SIG-M5 treated with dmso at 0.1 percent for 504 hours (cell line): ENCODE results near the gene PPFIBP2.
"Not testable (repeated sequence)": the region's sequence is repeated elsewhere in the genome, so short reads cannot be mapped to it uniquely, and the experiment has no call there.

ENCODE experiments used
- DNase-seq: peaks from one replicate; lab custom pipeline; 2025; ENCODE audit not compliant: unreplicated experiment; lab: John Stamatoyannopoulos, UW

The PPFIBP2 gene

DNA sequence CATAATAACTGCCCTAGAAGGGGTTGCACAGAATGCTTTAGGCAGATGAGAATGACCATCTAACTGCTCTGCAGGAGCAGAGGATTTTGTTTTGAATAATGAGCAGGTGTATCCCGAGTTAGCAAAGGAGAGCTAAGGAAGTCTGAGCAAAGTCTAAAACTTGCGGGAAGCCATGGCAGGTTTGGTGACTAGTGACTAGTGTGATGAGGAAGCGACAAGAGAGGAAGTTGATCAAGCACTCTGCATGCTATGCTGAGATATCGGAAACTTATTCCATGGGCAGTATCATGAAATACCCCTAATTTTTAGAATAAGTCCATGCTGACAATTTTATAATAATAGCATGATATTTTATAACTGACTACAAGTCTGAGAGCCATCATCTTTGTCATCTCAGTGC lies 15.6 kb upstream of the PPFIBP2 start:
- no peak for DNase-seq

DNA sequence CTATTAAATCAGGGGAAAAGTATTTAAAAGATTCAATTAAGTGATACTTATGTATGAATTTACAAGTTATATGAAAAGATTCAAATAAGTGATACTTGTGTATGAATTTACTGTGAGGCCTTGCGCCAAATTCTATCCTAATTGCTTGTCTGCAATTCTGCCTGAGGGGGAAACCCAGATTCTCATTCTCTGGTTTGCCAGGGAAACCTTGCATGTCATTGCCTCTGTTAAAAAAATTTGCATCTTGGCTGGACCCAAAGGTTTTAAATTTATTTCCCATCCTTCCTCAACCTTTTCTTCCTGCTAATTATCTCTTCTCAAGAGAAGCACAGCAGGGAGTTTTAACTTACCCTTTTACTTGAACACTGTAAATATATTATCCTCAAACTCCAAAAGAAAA lies 14.7 kb upstream of the PPFIBP2 start:
- DNase-seq, result no peak

DNA sequence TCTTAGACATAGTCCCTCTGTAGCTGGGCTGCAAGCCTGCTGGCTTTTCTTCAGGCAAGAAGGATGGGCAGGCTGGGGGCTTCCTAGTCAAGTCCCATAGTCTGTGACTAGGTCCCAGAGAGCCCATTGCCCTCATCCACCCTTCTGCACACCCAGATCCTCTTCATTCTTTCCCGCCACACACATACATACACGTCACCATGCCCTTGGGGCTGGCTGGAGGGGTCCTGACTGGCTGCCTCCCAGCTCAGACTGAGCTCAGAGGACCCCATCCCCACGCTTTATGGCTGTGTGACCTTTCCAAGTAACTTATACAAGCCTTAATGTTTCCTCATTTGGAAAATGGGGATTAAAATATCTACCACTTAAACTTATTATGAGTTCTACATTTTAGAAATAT lies 13.5 kb upstream of the PPFIBP2 start:
- no peak for DNase-seq

DNA sequence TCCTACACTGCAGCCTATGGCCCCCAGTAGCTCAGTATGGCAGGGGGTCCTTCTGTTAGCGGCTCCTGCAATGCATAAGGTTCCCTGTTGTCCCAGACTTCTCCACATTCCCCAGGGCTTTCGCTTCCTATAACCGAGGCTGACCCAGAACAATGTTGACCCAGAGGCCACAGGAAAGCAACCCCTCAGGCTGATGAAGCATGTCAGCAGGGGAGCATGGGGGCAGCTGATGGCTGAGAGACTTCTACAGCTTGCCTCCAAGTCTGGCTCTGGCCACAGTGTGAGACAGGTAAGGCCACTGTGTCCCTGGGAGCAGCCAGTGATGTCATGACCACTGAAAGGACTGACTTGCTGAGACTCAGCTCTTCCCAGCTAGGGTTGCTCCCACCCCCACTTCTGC lies 12.5 kb upstream of the PPFIBP2 start:
- no peak for DNase-seq

DNA sequence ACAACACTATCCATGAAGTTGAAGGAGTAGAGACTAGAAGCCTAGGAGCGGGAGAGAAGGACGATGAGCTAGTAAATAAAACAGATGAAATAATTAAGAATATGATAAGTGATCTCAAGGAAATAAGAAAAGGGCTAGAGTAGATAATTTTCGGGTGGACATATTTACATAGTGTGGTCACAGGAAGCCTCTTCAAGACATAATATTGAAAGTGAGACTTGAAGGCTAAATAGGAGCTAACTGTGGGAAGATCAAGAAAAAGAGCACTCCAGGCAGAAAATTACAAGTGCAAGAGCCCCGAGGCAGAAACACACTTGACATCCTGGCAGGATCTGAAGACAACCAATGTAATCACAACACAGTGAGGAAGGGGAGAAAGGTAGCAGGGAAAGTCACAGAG lies 11.9 kb upstream of the PPFIBP2 start:
- DNase-seq, result no peak

- no peak for DNase-seq
Measured at GRCh38 chr11:7506243-7506642, 7.6 kb upstream of the PPFIBP2 start.

- no peak for DNase-seq
Measured at GRCh38 chr11:7508087-7508486, 5.7 kb upstream of the PPFIBP2 start.

DNA sequence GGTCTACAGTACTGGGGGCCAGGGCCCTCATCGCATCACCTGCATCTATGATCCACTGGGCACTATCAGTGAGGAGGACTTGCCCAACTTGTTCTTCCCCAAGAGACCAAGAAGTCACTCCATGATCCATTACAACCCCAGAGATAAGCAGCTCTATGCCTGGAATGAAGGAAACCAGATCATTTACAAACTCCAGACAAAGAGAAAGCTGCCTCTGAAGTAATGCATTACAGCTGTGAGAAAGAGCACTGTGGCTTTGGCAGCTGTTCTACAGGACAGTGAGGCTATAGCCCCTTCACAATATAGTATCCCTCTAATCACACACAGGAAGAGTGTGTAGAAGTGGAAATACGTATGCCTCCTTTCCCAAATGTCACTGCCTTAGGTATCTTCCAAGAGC lies 3.8 kb upstream of the PPFIBP2 start:
- DNase-seq, result no peak

GRCh38 chr11:7511401-7511800 lies 2.4 kb upstream of the PPFIBP2 start:
- DNase-seq, result no peak

- peak; percentile 87 for DNase-seq
Measured at GRCh38 chr11:7512525-7513233, 1.1 kb upstream of the PPFIBP2 start.

DNA sequence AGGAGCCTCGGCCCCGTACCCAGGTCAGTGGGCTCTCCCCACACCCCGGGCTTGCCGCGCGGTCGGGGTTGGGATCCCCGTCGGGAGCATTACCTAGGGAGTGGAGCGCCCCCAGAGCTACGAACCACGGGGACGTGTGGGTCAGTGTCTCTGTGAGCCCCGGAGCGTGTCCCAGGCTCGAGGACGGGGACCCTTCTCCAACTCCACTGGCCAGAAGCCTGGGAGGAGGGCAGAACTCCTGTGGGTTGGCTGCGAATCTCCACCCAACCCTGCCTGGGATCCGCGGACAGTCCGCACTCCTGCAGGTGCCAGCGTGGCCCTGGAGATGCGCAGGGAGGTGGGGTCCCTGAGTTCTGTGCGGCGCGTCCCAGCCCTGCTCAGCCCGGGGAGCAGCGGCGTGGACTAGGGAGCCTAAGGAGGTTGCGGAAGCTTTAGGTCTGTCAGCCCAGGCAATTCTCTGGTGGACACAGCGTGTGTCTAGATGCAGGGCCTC lies 346 bp downstream of the PPFIBP2 start:
- DNase-seq, result peak; percentile 35

GRCh38 chr11:7515447-7515886 lies 1.7 kb downstream of the PPFIBP2 start:
- no peak for DNase-seq

DNA sequence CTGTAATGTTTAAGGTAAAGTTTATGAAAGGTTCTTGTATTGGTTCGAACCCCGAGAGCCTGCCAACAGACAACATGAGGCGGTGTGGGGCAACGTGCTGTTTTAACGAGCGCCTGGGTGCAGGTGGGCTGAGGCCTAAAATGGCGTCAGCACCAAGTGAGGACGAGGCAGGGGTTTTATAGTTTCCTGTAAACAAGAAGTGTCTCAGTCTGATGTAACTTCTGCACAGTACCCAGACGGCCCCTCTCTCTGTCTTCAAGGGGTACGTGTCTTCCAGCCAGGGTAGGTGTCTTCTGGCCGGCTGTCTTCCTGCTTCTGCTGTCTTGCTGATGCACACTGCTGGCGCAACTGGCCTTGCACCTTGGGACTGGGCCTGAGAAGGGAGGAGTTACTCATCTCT lies 2.7 kb downstream of the PPFIBP2 start:
- peak; percentile 76 for DNase-seq

DNA sequence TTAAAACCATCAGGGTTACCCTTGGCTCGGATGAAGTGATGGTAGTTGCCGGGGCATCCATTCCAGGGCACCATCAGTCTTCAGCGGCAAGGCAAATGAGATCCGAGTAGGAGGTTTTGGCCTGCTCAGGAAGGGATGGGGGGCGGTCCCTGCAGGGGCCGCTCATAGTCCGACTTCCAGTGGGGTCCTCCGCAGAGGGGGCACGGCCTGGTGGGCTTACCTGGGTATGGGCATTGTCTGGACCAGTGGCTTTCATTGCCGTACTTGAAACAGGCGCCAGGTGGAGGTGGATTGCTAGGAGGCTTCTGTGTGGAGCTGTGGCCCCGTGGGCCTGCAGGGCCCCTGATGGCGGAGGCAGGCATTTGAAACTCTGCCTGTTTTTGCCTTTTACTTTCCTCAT lies 3.9 kb downstream of the PPFIBP2 start:
- DNase-seq, result not testable (repeated sequence)

DNA sequence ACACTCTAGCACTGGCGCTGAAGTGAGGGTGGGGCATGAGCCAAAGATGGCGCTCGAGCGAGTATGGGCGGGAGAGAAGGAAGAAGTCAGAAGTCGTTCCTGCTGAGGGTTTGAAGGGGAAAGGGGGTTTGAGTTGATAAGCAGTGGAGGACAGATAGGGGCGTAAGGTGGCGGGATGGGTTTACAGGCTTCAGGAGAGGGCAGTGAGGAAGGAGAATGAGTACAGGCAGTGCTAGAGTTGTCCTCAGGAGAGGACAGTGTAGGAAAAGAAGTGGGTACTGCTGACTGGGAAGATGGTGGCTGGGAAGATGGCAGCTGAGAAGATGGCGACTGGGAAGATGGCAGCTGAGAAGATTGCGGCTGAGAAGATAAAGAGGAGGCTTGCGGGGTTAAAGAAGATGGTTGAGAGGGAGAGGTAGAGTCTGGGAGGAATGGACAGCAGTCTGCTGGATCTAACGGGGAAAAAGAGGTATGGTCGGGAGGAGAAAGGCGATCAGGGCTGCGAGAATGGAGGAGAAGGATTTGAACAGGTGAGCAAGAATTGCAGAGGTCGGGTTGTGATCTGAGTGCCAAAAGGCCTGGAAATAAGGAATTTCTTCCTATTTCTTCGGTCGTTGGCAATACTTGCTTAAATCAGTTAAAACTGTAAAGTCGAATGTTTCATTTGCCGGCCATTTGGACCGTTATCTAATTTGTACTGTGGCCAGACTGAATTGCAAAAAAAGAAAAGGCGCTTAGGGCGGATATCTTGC lies 5.2 kb downstream of the PPFIBP2 start:
- DNase-seq, result no peak

DNA sequence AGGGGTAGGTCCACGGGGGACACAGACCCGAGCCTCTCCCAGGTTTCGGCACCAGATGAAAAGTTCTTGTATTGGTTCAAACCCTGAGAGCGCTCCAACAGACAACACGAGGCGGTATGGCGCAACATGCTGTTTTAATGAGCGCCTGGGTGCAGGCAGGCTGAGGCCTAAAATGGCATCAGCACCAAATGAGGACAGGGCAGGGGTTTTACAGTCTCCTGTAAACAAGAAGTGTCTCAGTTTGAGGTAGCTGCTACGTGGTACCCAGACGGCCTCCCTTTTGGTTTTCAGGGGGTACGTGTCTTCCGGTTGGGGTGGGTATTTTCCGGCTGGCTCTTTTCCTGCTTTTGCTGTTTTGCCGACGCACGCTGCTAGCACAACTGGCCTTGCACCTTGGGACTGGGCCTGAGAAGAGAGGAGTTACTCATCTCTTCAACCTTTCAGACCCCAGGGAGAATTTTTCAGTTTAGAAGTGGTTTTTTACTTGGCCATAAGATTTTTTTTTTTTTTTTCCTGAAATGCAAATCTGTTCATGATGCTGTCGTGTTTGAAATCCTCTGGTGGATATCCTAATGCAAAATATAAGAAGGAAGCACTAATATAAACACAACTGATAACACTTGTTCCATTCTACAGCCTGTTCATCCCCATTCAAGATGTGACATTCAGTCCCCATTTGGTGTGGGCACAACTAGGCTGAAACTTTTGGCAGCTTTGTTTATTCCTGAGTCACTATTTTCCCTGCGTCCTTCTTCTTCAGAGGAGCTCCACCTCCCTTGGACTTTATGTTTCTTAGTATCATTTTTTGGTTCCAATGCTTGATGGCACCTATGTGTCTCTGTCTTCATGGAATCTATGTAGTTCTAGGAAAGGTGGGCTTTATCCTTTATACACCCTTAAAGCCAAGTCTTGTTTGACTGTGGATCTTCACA lies 6.5 kb downstream of the PPFIBP2 start:
- peak; percentile 37 for DNase-seq

DNA sequence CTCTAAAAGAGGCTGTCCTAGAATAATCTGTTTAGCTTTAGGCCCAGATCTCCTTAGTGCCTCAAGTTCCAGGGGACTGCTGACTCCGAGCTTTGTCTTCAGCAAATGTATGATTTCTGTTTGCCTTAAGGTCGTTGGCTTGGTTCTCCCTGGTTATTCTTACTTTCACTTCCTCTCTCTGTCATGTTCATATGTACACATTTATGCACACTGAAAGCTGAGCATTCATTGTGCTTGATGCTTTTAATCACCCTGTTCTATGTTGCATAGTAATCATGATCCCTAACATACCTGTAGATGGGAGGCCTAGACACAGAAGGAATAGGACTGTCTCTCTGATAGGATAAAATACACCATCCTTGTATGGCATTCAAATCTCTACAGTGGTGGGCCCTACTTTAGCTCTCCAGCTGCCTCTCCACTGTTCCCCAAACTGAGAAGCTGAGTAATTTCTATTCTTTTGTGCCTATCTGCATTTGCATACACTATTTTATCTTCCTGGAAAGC lies 7.2 kb downstream of the PPFIBP2 start:
- peak; percentile 75 for DNase-seq

DNA sequence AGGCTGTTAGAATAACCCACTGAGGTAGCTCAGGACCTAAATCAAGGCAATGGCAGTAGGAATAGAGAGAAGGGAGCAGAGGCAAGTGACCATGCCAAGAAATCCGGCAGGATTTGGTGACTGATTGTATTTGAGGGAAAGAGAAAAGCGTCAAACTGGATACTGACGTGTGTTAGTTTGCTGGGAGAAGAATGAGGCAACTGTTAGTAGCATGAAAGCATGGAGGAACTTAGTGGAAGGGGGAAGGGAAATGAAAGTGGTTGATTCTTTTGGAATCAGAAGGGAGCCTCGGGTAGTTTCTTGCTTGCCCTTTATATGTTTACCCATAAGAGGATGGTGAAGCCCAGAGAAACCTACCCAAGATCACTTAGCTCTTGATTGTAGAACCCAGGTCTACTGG lies 8.3 kb downstream of the PPFIBP2 start:
- DNase-seq, result peak; percentile 47

- no peak for DNase-seq
Measured at GRCh38 chr11:7522546-7522945, 8.7 kb downstream of the PPFIBP2 start.

DNA sequence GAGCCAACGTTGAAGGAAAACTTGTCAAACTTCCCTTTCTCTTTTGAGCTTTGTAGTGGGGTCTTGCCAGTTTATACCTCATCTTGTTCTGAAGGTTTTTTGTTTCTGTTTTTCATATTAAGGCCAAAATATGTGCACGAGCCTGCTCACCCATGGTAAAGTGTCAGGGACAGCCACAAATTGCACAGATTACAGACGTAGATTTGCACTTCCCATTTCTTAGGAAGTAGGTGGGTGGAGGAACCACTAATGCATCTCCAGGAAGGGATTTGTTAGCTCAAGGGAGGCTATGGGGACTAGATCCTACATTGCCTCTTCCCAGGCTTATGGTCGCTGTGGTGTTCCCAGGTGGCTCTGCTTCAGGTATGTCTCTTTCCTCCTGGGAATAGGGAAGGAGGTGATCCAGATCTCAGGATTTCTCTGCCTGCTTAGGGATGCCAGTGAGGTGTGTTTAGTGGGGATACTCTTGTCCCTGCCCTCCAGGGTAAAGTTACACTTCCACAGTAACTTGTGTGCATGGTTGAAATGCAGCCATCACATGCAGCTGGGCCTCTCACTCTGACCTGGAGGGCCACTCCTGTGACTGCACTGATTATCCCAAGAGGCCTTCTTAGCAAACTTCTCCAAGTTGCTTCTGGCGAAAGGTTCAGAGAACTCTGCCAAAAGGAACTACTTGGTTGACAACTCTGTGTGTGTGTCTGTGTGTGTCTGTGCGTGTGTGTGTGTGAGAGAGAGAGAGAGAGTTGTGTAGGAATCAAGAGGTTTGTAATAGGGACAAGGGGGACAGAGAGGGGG lies 9.8 kb downstream of the PPFIBP2 start:
- no peak for DNase-seq
